Measurements from ENCODE around the gene CCDC136.

Gene CCDC136

GRCh38 chr7:128791121-128791971 is at the start of gene CCDC136:
Gene CCDC136, plus strand, starts transcription at chr7:128791968. Its CDS starts 444 bp downstream, at chr7:128792412.
- peak within 1 kb of the TSS; percentile 82 for H3K4me3 ChIP-seq (ENCODE audit: low read depth, low read length)
- no peak for TF ChIP-seq CTCF (IDR thresholded peaks at IDR 0.05; ENCODE audit: low read depth, low read length)

GRCh38 chr7:128742206-128742605 is 49.6 kb upstream of the CCDC136 start:
- H3K4me3 ChIP-seq (ENCODE audit: low read depth, low read length), result peak overlapping the region; percentile 81
- TF ChIP-seq CTCF (IDR thresholded peaks at IDR 0.05; ENCODE audit: low read depth, low read length), result no peak

GRCh38 chr7:128743112-128743772 is 48.5 kb upstream of the CCDC136 start:
- H3K4me3 ChIP-seq (ENCODE audit: low read depth, low read length), result no peak overlapping the region
- TF ChIP-seq CTCF (IDR thresholded peaks at IDR 0.05; ENCODE audit: low read depth, low read length), result no peak

- no peak overlapping the region for H3K4me3 ChIP-seq (ENCODE audit: low read depth, low read length)
- TF ChIP-seq CTCF (IDR thresholded peaks at IDR 0.05; ENCODE audit: low read depth, low read length), result no peak
These were observed 47.3 kb upstream of the CCDC136 start for GRCh38 chr7:128744366-128744905.

- TF ChIP-seq CTCF (IDR thresholded peaks at IDR 0.05; ENCODE audit: low read depth, low read length), result no peak
- H3K4me3 ChIP-seq (ENCODE audit: low read depth, low read length), result no peak overlapping the region
These were observed 46.1 kb upstream of the CCDC136 start for GRCh38 chr7:128745706-128746105.

GRCh38 chr7:128747327-128748079 is 44.3 kb upstream of the CCDC136 start:
- no peak for TF ChIP-seq CTCF (IDR thresholded peaks at IDR 0.05; ENCODE audit: low read depth, low read length)
- H3K4me3 ChIP-seq (ENCODE audit: low read depth, low read length), result no peak overlapping the region
